IPS DF 6.9 (cell line): ENCODE results near the gene LNX1.
"Not testable (repeated sequence)": the region's sequence is repeated elsewhere in the genome, so short reads cannot be mapped to it uniquely, and the experiment has no call there.

Source experiments
- DNase-seq: peaks from one replicate; pipeline ENCODE4 v3.0.0-alpha.2; 2013; ENCODE audit warnings: low read depth, low spot score
- H3K27ac ChIP-seq: one replicate; pipeline ENCODE4 v1.5.1; 2013; ENCODE audit warnings: low read length, control low read depth
- H3K27me3 ChIP-seq: 2 replicates; pipeline ENCODE4 v1.6.1; 2013; ENCODE audit warnings: mild to moderate bottlenecking, low read length; ENCODE audit not compliant: control insufficient read depth, insufficient read depth
- H3K36me3 ChIP-seq: 2 replicates; pipeline ENCODE4 v1.6.1; 2013; ENCODE audit warnings: low read length; ENCODE audit not compliant: control insufficient read depth, insufficient read depth
- H3K4me1 ChIP-seq: 2 replicates; pipeline ENCODE4 v1.6.1; 2013; ENCODE audit warnings: low read length; ENCODE audit not compliant: control insufficient read depth, insufficient read depth
- H3K4me3 ChIP-seq: 2 replicates; pipeline ENCODE4 v1.5.1; 2013; ENCODE audit warnings: mild to moderate bottlenecking, low read length
- H3K9me3 ChIP-seq: 2 replicates; pipeline ENCODE4 v1.6.1; 2013; ENCODE audit warnings: low read length, inconsistent platforms; ENCODE audit not compliant: control insufficient read depth, insufficient read depth
- whole genome bisulfite sequencing: extraction: QIAGEN DNeasy Blood & Tissue Kit; methylation state at CpG from one replicate; pipeline ENCODE4 v1.1.7; 2013; ENCODE audit warnings: mixed read lengths, missing lambda C conversion rate; ENCODE audit not compliant: insufficient read length, insufficient coverage; 5-methylcytosine and 5-hydroxymethylcytosine counted together

LNX1 gene

GRCh38 chr4:53422367-53422766 lies 168.9 kb downstream of the LNX1 start:
- Histone ChIP-seq H3K36me3 (no peaks in the 10 kb centered on the region), H3K27me3 (no peaks in the 10 kb centered on the region), H3K9me3 (no peaks in the 10 kb centered on the region), H3K4me3 (no peak overlapping the region), H3K27ac (no peak overlapping the region), H3K4me1 (no peaks in the 10 kb centered on the region)
- no peak for DNase-seq
- WGBS: no CpG with 5 or more reads among the region's 1 CpG

GRCh38 chr4:53421791-53422190 lies 169.5 kb downstream of the LNX1 start:
- H3K4me3 ChIP-seq: no peak overlapping the region
- H3K27me3 ChIP-seq: no peaks in the 10 kb centered on the region
- DNase-seq: no peak
- H3K27ac ChIP-seq: no peak overlapping the region
- no peaks in the 10 kb centered on the region for H3K36me3 ChIP-seq
- no peaks in the 10 kb centered on the region for H3K9me3 ChIP-seq
- no peaks in the 10 kb centered on the region for H3K4me1 ChIP-seq
- WGBS: no CpG with 5 or more reads among the region's 2 CpGs

GRCh38 chr4:53419208-53419607 lies 172.1 kb downstream of the LNX1 start:
- no peaks in the 10 kb centered on the region for H3K4me1 ChIP-seq
- no peak overlapping the region for H3K27ac ChIP-seq
- no peak overlapping the region for H3K4me3 ChIP-seq
- DNase-seq: no peak
- no peaks in the 10 kb centered on the region for H3K27me3 ChIP-seq
- H3K9me3 ChIP-seq: no peaks in the 10 kb centered on the region
- no peaks in the 10 kb centered on the region for H3K36me3 ChIP-seq
- no CpG with 5 or more reads among the region's 3 CpGs for WGBS

- H3K4me1 ChIP-seq, H3K36me3 ChIP-seq, DNase-seq, H3K27ac ChIP-seq, H3K4me3 ChIP-seq, H3K27me3 ChIP-seq, H3K9me3 ChIP-seq: not testable (repeated sequence)
- WGBS: no CpG with 5 or more reads among the region's 11 CpGs
Observed at GRCh38 chr4:53409479-53409878, 181.8 kb downstream of the LNX1 start.
